Epithelial cell of umbilical artery (primary cell): ENCODE results near the gene TCP11L1. TPM values are rescaled to one million over a fixed set of nuclear protein-coding genes. Genes with fewer than 3 reads are reported as not detected.

Experiments
- total RNA-seq: library from RNA; depleted of rRNA; stranded (reverse); fragments of >200 nt; gene quantifications from 2 replicates; pipeline ENCODE4 v1.2.3, GENCODE V29; 2014

Gene TCP11L1, protein sequence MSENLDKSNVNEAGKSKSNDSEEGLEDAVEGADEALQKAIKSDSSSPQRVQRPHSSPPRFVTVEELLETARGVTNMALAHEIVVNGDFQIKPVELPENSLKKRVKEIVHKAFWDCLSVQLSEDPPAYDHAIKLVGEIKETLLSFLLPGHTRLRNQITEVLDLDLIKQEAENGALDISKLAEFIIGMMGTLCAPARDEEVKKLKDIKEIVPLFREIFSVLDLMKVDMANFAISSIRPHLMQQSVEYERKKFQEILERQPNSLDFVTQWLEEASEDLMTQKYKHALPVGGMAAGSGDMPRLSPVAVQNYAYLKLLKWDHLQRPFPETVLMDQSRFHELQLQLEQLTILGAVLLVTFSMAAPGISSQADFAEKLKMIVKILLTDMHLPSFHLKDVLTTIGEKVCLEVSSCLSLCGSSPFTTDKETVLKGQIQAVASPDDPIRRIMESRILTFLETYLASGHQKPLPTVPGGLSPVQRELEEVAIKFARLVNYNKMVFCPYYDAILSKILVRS
- 11.2 and 12.3 TPM in 2 replicates for total RNA-seq

DNA sequence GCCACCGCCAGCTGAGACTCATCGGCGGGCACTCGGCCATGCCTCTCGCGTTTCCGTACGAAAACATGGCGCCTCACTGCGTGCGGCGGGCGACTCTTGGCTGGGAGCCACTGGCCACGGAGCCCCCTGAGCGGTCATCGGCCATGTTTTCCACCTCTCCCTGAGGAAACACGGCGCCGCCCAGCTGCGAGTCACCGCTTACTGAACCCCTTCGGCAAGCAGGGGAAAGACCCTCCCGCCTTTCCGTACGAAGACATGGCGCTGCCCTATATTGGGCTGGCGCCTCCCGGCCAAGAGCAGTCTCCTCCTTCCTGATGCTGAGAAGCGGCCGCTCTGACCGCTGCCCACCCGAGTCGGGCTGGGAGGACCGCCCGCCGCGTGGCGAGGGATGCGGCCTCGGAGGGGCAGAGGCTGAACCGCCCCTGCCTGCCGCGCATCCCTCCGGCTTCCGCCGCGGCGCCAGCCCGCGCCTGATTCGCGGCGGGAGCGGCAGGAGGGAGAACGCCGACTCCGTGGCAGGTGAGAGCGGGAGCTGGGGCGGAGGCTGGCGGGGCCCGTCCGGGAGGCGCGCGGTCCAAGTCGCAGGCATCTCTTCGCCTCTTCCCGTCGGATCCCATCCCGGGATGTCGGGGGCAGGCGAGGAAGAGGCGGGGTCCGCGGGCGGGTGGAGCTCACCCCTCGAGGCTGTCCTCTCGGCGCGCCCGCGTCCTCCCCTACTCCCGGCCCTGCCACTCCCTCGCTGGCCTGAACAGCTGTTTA is at the start of gene TCP11L1:
Gene TCP11L1 (plus strand): TSS at position 299 of the 759 bp plus-strand sequence. CDS start 4,202 bp downstream, outside the sequence.

GRCh38 chr11:33015621-33016551 is 23.5 kb upstream of the TCP11L1 start, which contains the start of gene DEPDC7:
Gene DEPDC7 (plus strand): TSS chr11:33015878. CDS start chr11:33015956, 78 bp downstream.

Other genes with a start within 250 kb of the TCP11L1 start
- gene CCDC73, start 244.9 kb upstream of the TCP11L1 start, total RNA-seq = not detected in 2 replicates
- gene PRRG4, start 209.6 kb upstream of the TCP11L1 start, total RNA-seq = under 0.01 and 0.15 TPM in 2 replicates
- 14.1 and 14.6 TPM in 2 replicates for gene QSER1, start 146.8 kb upstream of the TCP11L1 start, total RNA-seq
- gene DEPDC7, start 23.7 kb upstream of the TCP11L1 start, total RNA-seq = 0.32 and 0.91 TPM in 2 replicates
- 33.1 and 33.4 TPM in 2 replicates for gene CSTF3, start 121.9 kb downstream of the TCP11L1 start, total RNA-seq
- 55.0 and 59.1 TPM in 2 replicates for gene HIPK3, start 217.8 kb downstream of the TCP11L1 start, total RNA-seq